Adrenal gland (tissue), 12 donors: ENCODE measurements around the gene MMAB. TPM values are rescaled to one million over a fixed set of nuclear protein-coding genes. Genes with fewer than 3 reads are reported as not detected.

Experiments
- DNase-seq, 7 donors: peaks; one replicate each; pipeline ENCODE4 v3.0.0-alpha.2; 2019 to 2020
- H3K27ac ChIP-seq, 5 donors: fragments of 200-600 bp; sonication (generic) in 4 of 5; 1 replicate in 3 of 5; 2 replicates in 2 of 5; pipeline versions ENCODE4 v1.5.1 to v1.8.0; 2016 to 2020; ENCODE audit warnings: mild to moderate bottlenecking in 1 of 5
- H3K27me3 ChIP-seq: fragments of 200-600 bp; 2 replicates; pipeline ENCODE4 v1.8.0; 2021
- H3K36me3 ChIP-seq, 2 donors: fragments of 200-600 bp; replicated peaks in 1 of 2; 1 replicate in 1 of 2; 2 replicates in 1 of 2; pipeline versions ENCODE4 v1.5.1 to v1.8.0; 2018 to 2022
- H3K4me1 ChIP-seq, 2 donors: fragments of 200-600 bp; replicated peaks in 1 of 2; 1 replicate in 1 of 2; 2 replicates in 1 of 2; pipeline versions ENCODE4 v1.5.1 to v1.8.0; 2018 to 2021
- H3K4me3 ChIP-seq, 4 donors: fragments of 200-600 bp; sonication (generic) in 3 of 4; one replicate each; pipeline ENCODE4 v1.5.1; 2016 to 2018
- H3K9me3 ChIP-seq, 3 donors: fragments of 200-600 bp; sonication (generic) in 1 of 3; replicated peaks in 1 of 3; 1 replicate in 2 of 3; 2 replicates in 1 of 3; pipeline versions ENCODE4 v1.5.1 to v1.8.0; 2016 to 2021
- CTCF ChIP-seq, 6 experiments: fragments of 450-650 bp in 4 of 6; fragments of 200-600 bp in 2 of 6; sonication (generic) in 1 of 6; IDR thresholded peaks; 1 replicate in 5 of 6; 2 replicates in 1 of 6; pipeline versions ENCODE4 v1.5.1 to v1.8.0; 2016 to 2021; ENCODE audit warnings: antibody characterized with exemption in 6 of 6, mild to moderate bottlenecking in 2 of 6, moderate library complexity in 1 of 6
- POLR2A ChIP-seq, 2 donors: fragments of 450-650 bp; IDR thresholded peaks; one replicate each; pipeline ENCODE4 v1.6.1; 2017; ENCODE audit warnings: antibody characterized with exemption in 2 of 2, mild to moderate bottlenecking in 2 of 2, moderate library complexity in 1 of 2
- WGBS, 4 donors: extraction: QIAGEN DNeasy Blood & Tissue Kit in 2 of 4; methylation state at CpG; one replicate each; pipeline versions ENCODE4 v1.1.5 to v1.1.7; 2013 to 2017; 5-methylcytosine and 5-hydroxymethylcytosine counted together
- intact Hi-C, 2 donors: fragments of 100-400 bp; cut with DNase I; formaldehyde crosslinking; loops; one replicate each; pipeline versions ENCODE4 v1.14.1 to v1.15.0; 2022 to 2023
- polyA plus RNA-seq, 3 donors: library from polyadenylated mRNA; stranded (reverse); fragments of 200-250 nt in 2 of 3; fragments of 350-450 nt in 1 of 3; fragmentation: Illumina TruSeq in 1 of 3; extraction: RNeasy Lipid Tissue Mini Kit (QIAGEN cat#74804) in 1 of 3; gene quantifications; one replicate each; pipeline ENCODE4 v1.2.3, GENCODE V29; 2013 to 2014
- total RNA-seq, 9 donors: library from RNA; depleted of rRNA in 4 of 9; stranded (reverse); fragments of >200 nt in 4 of 9; fragments of 120-200 nt in 1 of 9; fragmentation: NEBNext Ultra II Directional in 1 of 9; extraction: Animal tissue kit (Norgen Biotek cat#: 25700) in 1 of 9; gene quantifications; one replicate each; pipeline versions ENCODE4 v1.1.0 to v1.2.4, GENCODE V29; 2013 to 2023
- donor health status: healthy with polysubstance abuse.
- donor health status: Bipolar disorder and iron deficiency.
- donor health status: DM: yes; HTN: yes; CAD: no.
- donor health status: DM: no; HTN: no; CAD: no.
- donor health status: DM: no; HTN: no; CAD: no.
- donor health status: DM: yes; HTN: yes; CAD: no.

MMAB gene
- total and polyA plus RNA-seq, 12 donors = 52.3 to 238 (median 90.0) TPM

- H3K27ac ChIP-seq = no peak overlapping the region
- TF ChIP-seq CTCF (IDR thresholded peaks at IDR 0.05) = no peak
- TF ChIP-seq POLR2A (IDR thresholded peaks at IDR 0.05) = no peak
- peaks cover 0 to 70% of the 10 kb centered on the region in 2 donors for H3K36me3 ChIP-seq
- peaks cover 0 to 19% of the 10 kb centered on the region in 2 donors for H3K4me1 ChIP-seq
- H3K27me3 ChIP-seq = no peaks in the 10 kb centered on the region
- intact Hi-C loops = loop anchor here in 1 of 2 donors (5.0 kb wide), 1 partner anchor 260 kb away; no protein-coding TSS in a partner anchor
- no peaks in the 10 kb centered on the region for H3K9me3 ChIP-seq
- WGBS, 4 donors = 77 to 84% (median 79%) methylated on average over 6 of the region's 6 CpGs
- H3K4me3 ChIP-seq = no peak overlapping the region
- no peak for DNase-seq
Measured at GRCh38 chr12:109517619-109518018, 55.7 kb downstream of the MMAB start.

- H3K36me3 ChIP-seq = peaks cover 0 to 81% of the 10 kb centered on the region in 2 donors
- TF ChIP-seq POLR2A (IDR thresholded peaks at IDR 0.05) (no peak), CTCF (IDR thresholded peaks at IDR 0.05) (no peak)
- H3K4me1 ChIP-seq = peaks cover 0 to 27% of the 10 kb centered on the region in 2 donors
- DNase-seq = no peak
- H3K27ac ChIP-seq = no peak overlapping the region
- H3K27me3 ChIP-seq = no peaks in the 10 kb centered on the region
- no peaks in the 10 kb centered on the region for H3K9me3 ChIP-seq
- H3K4me3 ChIP-seq = no peak overlapping the region
- intact Hi-C loops = no loop called here
- 91 to 98% (median 94%) methylated on average over 4 of the region's 4 CpGs for WGBS, 4 donors
Measured at GRCh38 chr12:109513977-109514376, 59.3 kb downstream of the MMAB start.

GRCh38 chr12:109513051-109513450 is 60.3 kb downstream of the MMAB start:
- peaks cover 0 to 22% of the 10 kb centered on the region in 2 donors for H3K4me1 ChIP-seq
- WGBS, 4 donors = 64 to 76% (median 70%) methylated on average over 8 of the region's 8 CpGs
- no peaks in the 10 kb centered on the region for H3K9me3 ChIP-seq
- DNase-seq = no peak
- H3K27ac ChIP-seq = no peak overlapping the region
- no peak for TF ChIP-seq POLR2A (IDR thresholded peaks at IDR 0.05)
- no peak for TF ChIP-seq CTCF (IDR thresholded peaks at IDR 0.05)
- no peak overlapping the region for H3K4me3 ChIP-seq
- peaks cover 0 to 83% of the 10 kb centered on the region in 2 donors for H3K36me3 ChIP-seq
- no peaks in the 10 kb centered on the region for H3K27me3 ChIP-seq
- intact Hi-C loops = no loop called here

- Histone ChIP-seq H3K4me3 (no peak overlapping the region), H3K9me3 (no peaks in the 10 kb centered on the region), H3K27me3 (no peaks in the 10 kb centered on the region), H3K4me1 (peaks cover 0 to 22% of the 10 kb centered on the region in 2 donors), H3K27ac (no peak overlapping the region), H3K36me3 (peaks cover 0 to 83% of the 10 kb centered on the region in 2 donors)
- intact Hi-C loops = no loop called here
- no peak for TF ChIP-seq POLR2A (IDR thresholded peaks at IDR 0.05)
- no peak for TF ChIP-seq CTCF (IDR thresholded peaks at IDR 0.05)
- 38 to 59% (median 48%) methylated on average over 1 of the region's 1 CpG for WGBS, 4 donors
- DNase-seq = peak in 1 of 7 donors; percentile 25
Measured at GRCh38 chr12:109512608-109513007, 60.7 kb downstream of the MMAB start.
